Measurements from ENCODE around the gene CNTNAP1.
"Not testable (repeated sequence)": the region's sequence is repeated elsewhere in the genome, so short reads cannot be mapped to it uniquely, and the experiment has no call there.

Gene CNTNAP1

DNA sequence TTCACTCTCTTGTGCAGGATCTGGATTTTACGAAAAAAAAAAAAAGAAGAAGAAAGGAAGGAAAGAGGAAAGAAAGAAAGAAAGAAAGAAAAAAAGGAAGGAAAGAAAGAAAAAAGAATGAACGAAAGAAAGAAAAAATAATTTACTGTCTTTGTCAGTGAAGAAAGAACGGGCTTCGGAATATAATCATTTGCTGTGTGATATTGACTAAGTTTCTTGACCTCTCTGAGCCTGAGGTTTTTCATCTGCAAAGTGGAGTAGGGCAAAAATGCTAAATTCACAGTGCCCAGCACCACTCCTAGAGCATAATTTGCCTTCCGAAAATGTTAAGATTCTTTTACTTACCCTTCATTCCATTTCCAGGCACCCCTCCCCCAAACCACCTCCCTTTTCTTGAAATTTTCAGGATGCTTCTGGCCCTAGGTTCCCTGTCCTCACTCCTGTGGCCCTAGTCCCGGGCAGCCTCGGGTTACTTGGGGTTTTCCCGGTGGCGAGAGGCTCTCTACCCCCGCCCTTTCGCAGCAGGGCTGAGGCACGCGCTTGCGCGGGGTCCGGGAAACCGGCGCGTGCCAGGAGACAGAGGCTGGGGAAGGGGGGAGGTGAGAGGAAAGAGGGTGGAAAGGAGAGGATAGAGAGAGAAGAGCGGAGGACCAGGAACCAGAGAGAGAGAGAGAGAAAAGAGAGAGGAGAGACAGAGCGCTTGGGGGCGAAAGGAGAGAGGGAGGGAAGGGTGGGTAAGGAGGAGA, at the start of gene CNTNAP1:
Gene CNTNAP1 (plus strand): TSS at position 556 of the 746 bp plus-strand sequence. CDS start 299 bp downstream, outside the sequence.
- TF ChIP-seq ZNF274 (IDR thresholded peaks at IDR 0.05; ENCODE audit: low read depth, low read length) = no peak

DNA sequence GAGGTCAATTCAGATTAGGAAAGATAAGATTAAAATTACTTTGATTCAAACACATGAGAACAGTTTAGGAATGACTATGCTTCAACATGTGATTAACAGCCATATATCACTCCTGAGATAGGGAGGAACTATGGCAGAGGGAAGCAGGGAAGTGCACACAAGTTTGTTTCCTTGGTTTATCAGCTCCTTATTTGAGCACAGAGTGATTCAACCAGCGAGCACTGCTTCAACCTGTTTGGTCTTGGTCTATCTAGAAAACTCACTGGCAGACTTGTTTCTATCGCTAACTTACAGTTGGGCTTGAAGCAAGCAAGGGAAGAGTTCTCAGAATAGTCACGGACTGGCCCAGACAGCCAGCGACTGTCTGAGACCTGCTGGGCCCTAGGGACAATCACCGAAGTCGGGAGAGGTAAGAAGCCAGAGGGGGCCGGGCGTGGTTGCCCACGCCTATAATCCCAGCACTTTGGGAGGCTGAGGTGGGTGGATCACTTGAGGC, 49.3 kb upstream of the CNTNAP1 start:
- H3K4me3 ChIP-seq (ENCODE audit: low read length) = no peak overlapping the region
- no peak for TF ChIP-seq ZNF274 (IDR thresholded peaks at IDR 0.05; ENCODE audit: low read depth, low read length)

More for the DNA sequence above, at the start of gene CNTNAP1:
- peak within 1 kb of the TSS; percentile 60 for H3K4me3 ChIP-seq (ENCODE audit: low read length)

DNA sequence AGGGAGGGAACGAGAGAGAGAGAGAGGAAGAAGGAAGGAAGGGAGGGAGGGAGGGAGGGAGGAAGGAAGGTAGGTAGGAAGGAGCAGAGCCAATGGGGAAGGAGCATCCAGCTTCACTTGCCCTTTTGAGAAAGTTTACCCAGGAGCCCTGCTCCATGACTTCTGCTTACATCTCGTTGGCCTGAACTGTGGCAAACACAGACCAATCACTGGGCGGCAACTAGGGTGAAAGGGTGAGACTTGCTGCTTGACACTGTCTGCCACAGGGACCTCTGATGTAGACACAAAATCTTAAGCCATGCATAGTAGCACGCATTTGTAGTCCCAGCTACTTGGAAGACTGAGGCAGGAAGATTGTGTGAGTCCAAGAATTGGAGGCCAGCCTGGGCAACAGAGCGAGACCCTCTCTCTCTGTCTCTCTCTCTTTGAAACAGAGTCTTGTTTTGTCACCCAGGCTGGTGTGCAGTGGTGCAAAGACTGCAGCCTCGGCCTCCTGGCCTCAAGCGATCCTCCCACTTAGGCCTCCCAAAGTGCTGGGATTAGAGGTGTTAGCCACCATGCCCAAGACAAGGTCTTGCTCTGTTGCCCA, 42.7 kb upstream of the CNTNAP1 start:
- H3K4me3 ChIP-seq (ENCODE audit: low read length) = no peak overlapping the region
- TF ChIP-seq ZNF274 (IDR thresholded peaks at IDR 0.05; ENCODE audit: low read depth, low read length) = no peak

DNA sequence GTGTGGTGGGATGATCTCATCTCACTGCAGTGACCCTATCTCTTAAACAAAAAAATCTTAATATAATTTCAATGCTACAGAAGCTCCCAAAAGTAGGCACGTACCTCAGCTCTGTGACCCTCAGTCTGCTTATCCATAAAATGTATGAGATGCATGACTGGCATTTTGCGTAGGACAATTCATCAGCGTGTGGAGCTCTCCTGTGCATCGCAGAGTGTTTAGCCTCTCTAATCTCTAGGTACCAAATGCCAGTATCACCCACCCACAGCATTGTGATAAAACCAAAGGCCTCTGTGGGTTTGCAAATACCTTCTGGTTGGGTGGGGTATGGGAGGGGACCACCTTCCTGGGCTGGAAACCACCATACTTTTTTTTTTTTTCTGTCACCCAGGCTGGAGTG, 42.2 kb upstream of the CNTNAP1 start:
- H3K4me3 ChIP-seq (ENCODE audit: low read length) = no peak overlapping the region
- TF ChIP-seq ZNF274 (IDR thresholded peaks at IDR 0.05; ENCODE audit: low read depth, low read length) = no peak

DNA sequence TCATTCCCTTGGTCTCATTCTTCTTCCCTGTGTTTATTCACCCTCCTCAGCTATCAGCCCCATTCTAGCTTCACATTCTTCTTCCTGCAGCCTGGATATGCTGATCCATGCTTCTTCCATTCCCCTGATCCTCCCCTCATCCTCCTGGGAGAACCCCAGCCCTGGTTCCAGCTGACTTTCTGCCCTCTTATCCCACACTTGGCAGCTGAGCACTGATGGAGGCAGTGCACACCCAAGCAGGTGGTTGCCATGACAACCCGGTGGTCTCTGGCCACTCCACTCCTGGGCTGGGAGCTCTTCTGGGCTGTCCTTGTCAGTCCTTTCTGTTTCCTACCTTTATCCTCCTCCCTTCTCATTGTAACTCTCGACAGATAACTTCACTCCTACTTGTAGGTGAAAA, 40.0 kb upstream of the CNTNAP1 start:
- H3K4me3 ChIP-seq (ENCODE audit: low read length) = no peak overlapping the region
- no peak for TF ChIP-seq ZNF274 (IDR thresholded peaks at IDR 0.05; ENCODE audit: low read depth, low read length)

DNA sequence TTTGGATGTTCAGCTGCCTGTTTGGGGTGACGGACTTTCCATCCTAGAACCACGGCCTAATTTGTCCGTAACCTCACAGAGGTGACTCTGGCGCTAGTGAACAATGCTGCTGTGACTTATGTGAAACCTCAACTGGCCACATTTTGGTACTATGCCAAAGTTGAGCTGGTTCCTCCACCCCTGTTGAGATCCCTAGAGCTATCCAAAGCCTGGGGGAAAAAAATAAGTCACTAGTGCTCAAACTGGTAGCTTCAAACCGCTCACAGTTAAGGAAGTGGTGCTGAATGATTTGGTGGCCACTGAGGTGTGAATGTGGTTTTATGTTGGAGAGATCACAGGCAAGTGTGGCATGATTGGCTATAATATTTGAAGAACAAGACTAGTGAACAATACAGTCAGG, 34.6 kb upstream of the CNTNAP1 start:
- no peak for TF ChIP-seq ZNF274 (IDR thresholded peaks at IDR 0.05; ENCODE audit: low read depth, low read length)

DNA sequence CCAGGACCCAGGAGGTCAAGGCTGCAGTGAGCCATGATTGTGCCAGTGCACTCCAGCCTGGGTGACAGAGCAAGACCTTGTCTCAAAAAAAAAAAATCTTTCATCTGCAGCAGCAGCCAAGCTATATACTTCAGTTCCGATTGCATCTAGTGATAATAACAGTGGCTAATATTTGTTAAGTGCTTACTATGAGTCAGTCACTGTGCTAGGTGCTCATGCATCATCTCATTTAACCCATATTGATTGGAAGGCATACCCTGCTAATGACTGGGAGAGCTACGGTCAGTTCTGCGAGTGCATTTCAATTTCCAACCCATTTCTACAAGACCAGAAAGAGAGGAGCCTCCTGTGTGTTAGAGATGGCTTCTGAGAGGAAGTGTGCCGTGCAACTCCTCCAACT, 30.9 kb upstream of the CNTNAP1 start:
- no peak overlapping the region for H3K4me3 ChIP-seq (ENCODE audit: low read length)
- TF ChIP-seq ZNF274 (IDR thresholded peaks at IDR 0.05; ENCODE audit: low read depth, low read length) = no peak

More for the DNA sequence above, 34.6 kb upstream of the CNTNAP1 start:
- no peak overlapping the region for H3K4me3 ChIP-seq (ENCODE audit: low read length)

DNA sequence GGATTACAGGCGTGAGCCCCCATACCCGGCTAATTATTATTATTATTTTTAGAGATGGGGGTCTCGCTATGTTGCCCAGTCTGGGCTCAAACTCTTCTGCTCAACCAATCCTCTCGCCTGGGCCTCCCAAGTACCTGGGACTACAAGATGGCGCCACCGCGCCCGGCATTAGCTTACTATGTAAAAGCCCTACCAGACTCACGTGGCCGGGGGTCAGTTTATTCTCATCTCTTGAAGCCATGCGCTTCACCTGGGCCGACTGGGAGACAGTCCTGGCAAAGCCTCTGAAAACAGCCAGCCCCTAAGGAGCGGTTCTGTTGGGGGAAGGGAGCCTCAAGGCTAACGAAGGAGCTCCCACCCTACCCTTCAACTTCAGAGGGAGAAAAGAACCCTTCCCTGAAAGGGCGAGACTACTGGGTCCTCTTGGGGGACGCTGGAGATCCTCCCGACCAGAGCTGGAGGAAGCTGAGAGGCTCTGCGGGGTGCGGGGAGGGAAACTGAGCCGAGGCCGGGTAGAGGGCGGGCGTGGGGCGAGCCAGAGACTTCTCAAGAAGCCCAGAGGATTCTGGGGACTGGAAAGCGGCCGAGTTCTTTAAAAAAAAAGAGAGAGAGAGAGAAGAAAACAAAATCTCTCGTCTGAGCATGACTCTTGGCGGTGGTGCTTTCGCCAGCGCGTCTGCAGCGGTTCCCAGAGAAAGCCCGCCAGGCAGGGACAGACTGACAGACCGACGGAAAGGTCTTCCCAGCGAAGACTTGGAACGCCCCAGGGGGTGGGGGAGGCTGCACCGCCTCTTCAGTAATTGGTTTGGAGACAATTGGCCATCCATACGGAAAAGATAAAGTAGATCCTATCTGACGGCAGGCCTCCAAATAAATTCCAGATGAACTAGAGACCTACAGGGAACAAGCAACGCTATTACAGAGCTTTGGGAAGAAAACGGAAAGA, 28.9 kb upstream of the CNTNAP1 start:
- no peak overlapping the region for H3K4me3 ChIP-seq (ENCODE audit: low read length)
- TF ChIP-seq ZNF274 (IDR thresholded peaks at IDR 0.05; ENCODE audit: low read depth, low read length) = no peak

DNA sequence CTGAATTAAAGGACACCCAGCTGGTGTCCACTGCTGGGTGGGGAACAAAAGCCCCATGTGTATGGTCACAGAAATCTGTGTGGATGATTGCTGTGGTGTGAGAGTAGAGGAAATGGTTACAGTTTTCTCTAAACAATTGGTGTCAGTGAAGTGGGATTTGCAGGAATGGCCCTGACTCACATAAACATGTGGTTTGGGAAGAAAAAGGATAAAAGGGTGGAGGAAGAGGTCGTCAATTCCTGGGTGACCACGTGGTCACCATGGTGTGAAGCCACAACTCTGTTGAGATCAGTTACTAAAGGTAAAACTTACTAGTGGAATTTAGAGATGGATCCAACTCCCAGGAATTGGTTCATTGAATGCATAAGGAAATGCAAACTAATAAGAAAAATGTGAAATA, 26.8 kb upstream of the CNTNAP1 start:
- no peak overlapping the region for H3K4me3 ChIP-seq (ENCODE audit: low read length)
- TF ChIP-seq ZNF274 (IDR thresholded peaks at IDR 0.05; ENCODE audit: low read depth, low read length) = no peak

DNA sequence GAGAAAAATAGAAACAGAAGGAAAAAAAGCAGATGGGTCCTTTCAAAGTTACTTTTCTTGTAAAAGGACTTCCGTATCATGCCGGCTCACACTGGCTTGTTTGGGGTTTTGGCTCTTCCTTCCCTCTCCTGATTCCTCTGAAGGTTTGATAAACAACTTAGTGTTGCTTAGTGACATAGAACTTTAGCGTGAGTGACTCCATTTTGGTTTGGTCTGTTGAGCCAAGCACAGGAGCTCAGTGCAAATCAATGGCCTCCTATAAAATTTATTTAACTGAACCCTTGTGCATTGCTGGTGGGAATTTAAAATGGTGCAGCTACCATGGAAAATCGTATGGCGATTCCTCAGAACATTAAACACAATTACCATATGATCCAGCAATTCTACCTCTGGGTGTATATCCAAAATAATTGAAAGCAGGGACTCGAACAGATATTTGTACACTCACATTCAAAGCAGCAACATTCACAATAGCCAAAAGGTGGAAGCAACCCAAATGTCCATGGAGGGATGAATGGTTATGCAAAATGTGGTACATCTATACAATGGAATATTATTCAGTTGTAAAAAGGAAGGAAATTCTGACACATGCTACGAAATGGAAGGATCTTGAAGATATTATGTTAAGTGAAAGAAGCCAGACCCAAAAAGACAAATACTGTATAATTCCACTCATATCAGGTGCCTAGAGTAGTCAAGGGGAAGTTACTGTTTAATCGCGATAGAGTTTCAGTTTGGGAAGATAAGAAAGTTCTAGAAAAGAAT, 24.3 kb upstream of the CNTNAP1 start:
- H3K4me3 ChIP-seq (ENCODE audit: low read length) = no peak overlapping the region
- TF ChIP-seq ZNF274 (IDR thresholded peaks at IDR 0.05; ENCODE audit: low read depth, low read length) = no peak

DNA sequence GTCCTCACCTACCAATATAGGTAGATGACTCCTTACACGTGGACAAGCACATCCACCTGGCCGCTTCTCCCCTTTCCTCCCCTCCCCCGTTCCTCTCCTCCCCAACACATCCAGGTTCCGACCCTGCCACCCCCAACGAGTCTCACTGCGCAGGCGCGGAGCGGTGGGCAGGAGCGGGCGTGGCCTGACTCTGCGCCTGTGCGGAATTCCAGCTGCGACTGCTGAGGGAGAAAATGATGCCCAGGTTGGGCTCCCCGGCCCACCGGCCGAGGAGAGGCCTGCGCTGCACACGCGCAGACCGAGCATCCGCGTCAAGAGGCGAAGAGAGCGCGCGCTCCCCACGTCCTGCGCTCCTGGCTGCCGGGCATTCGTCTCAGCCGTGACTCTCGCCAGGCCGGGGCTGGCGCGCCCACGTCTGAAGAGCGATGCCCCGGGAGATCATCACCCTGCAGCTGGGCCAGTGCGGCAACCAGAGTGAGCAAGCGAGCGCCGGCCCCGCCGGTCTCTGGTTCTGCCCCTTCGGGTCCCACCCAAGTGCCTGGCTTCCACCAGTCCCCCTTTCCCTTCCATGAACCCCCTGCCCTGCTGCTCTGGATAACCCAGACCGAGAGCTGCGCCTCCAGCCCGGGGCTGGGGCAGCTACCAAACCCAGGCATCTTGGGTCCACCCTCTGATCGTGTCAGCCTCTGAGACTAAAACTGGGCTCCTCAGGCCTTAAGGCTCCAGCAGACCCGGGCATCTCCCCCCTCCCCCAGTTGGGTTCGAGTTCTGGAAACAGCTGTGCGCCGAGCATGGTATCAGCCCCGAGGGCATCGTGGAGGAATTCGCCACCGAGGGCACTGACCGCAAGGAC, 23.0 kb upstream of the CNTNAP1 start, which contains the start of gene TUBG2:
Gene TUBG2 (plus strand): TSS at position 206 of the 853 bp plus-strand sequence. CDS start 220 bp downstream, at position 426.
- H3K4me3 ChIP-seq (ENCODE audit: low read length) = peak within 1 kb of the TSS; percentile 71
- no peak for TF ChIP-seq ZNF274 (IDR thresholded peaks at IDR 0.05; ENCODE audit: low read depth, low read length)

DNA sequence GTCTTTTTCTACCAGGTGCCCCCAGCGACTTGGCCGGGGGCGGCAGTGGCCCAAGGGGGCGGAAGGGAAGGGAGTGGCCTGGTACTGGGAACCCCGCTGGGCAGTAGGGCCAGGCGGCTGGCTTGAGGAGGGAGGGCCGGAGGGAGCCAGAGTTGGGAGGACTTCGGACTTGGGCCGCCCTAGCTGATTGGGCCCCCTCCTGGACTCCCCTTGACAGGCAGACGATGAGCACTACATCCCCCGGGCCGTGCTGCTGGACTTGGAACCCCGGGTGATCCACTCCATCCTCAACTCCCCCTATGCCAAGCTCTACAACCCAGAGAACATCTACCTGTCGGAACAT, 22.4 kb upstream of the CNTNAP1 start:
- H3K4me3 ChIP-seq (ENCODE audit: low read length) = not testable (repeated sequence)
